ENCODE data around the gene TMC5. TPM values are rescaled to one million over a fixed set of nuclear protein-coding genes. Genes with fewer than 3 reads are reported as not detected.

Gene TMC5
- total and polyA plus RNA-seq, 2 of the 4 experiments (the other 2 are of a cell fraction), result not detected

- Histone ChIP-seq H2BK5ac (ENCODE audit: low read depth, low read length, poor library complexity, severe bottlenecking) (no peak overlapping the region), H3K9me1 (ENCODE audit: insufficient read depth, low read length) (no peaks in the 10 kb centered on the region), H3K27ac (ENCODE audit: insufficient read depth, low read length) (no peak overlapping the region), H4K91ac (ENCODE audit: insufficient read depth, low read depth, low read length) (no peak overlapping the region), H2BK15ac (ENCODE audit: low read depth, low read length) (no peak overlapping the region), H3K14ac (replicated peaks; ENCODE audit: low read depth, low read length) (no peak overlapping the region), H3K4me3 (ENCODE audit: insufficient read depth, low read depth, low read length) (no peak overlapping the region), H3K23ac (ENCODE audit: low read depth, low read length) (no peak overlapping the region), H2AFZ (replicated peaks; ENCODE audit: low read length, poor library complexity) (no peak overlapping the region), H2AK5ac (ENCODE audit: low read depth, low read length) (no peak overlapping the region), H3K18ac (ENCODE audit: low read depth, low read length) (no peak overlapping the region), H3K56ac (ENCODE audit: extremely low read depth, insufficient read depth, low read length) (no peak overlapping the region), H3K27me3 (ENCODE audit: control insufficient read depth, insufficient read depth, low read length) (no peaks in the 10 kb centered on the region), H3K79me1 (ENCODE audit: low read depth in 1 of 2, low read length in 2 of 2) (no peaks in the 10 kb centered on the region; a peak in 1 of 4 replicates), H3K9ac (ENCODE audit: low read depth, low read length) (no peak overlapping the region), H3K9me3 (ENCODE audit: control insufficient read depth, insufficient read depth, low read length) (no peaks in the 10 kb centered on the region), H3K4me2 (ENCODE audit: low read depth, low read length) (no peak overlapping the region), H2BK20ac (ENCODE audit: low read depth, low read length) (no peak overlapping the region), H3K4me1 (ENCODE audit: control insufficient read depth, insufficient read depth, low read length) (no peaks in the 10 kb centered on the region), H4K20me1 (ENCODE audit: insufficient read depth, low read length) (no peaks in the 10 kb centered on the region), H4K8ac (ENCODE audit: low read depth in 2 of 2, low read length in 2 of 2) (no peak overlapping the region), H3K4ac (ENCODE audit: low read depth, low read length) (no peak overlapping the region), H2AK9ac (replicated peaks; ENCODE audit: low read depth, low read length, poor library complexity) (no peak overlapping the region), H2BK120ac (ENCODE audit: low read depth, low read length) (no peak overlapping the region), H4K5ac (ENCODE audit: low read depth, low read length) (no peak overlapping the region), H3K36me3 (ENCODE audit: control insufficient read depth, insufficient read depth, low read length) (peaks cover 10% of the 10 kb centered on the region)
- in situ Hi-C loops (cut with MboI; ENCODE audit: low sequenced_read_pairs), result no loop called here
- CTCF ChIA-PET, result interaction anchor here (0.6 to 1.4 kb wide), 4 partner anchors 9 to 346 kb away, joined by 3 to 4 read pairs (median 3); partner anchors contain the start of gene VPS35L
- intact Hi-C loops (cut with micrococcal nuclease), result no loop called here
- TF ChIP-seq ELK1 (IDR thresholded peaks at IDR 0.05; ENCODE audit: borderline replicate concordance, low read depth, low read length), result no peak
- peak; percentile 62 for TF ChIP-seq CEBPB (IDR thresholded peaks at IDR 0.05; ENCODE audit: low read depth, low read length)
- TF ChIP-seq CTCF (conservative IDR thresholded peaks at IDR 0.05; ENCODE audit: low read depth, low read length), result no peak
- no peak for TF ChIP-seq FOS (IDR thresholded peaks at IDR 0.05; ENCODE audit: low read depth, low read length)
- WGBS, 2 experiments (ENCODE audit: extremely low coverage in 2 of 2, insufficient read length in 1 of 2), result no CpG with 5 or more reads among the region's 6 CpGs
- BruUV-seq (replicated peaks), result no TSS peak
- ATAC-seq (ENCODE audit: low read depth), result no peak
- no peak for DNase-seq
- dilution Hi-C loops (cut with HindIII; ENCODE audit: low sequenced_read_pairs, unreplicated experiment), result no loop called here
- POLR2A ChIA-PET (ENCODE audit: unreplicated experiment), result interaction anchor here (0.8 kb wide), 1 partner anchor 15 kb away, joined by 3 read pairs; the partner anchor contains the start of gene VPS35L
Observed at GRCh38 chr16:19540241-19540970, 122.7 kb downstream of the TMC5 start.

Data from IMR-90 (cell line).